SJSA1 (cell line): ENCODE measurements around the gene RSPO4. TPM values are rescaled to one million over a fixed set of nuclear protein-coding genes. Genes with fewer than 3 reads are reported as not detected.
"Not testable (repeated sequence)": the region's sequence is repeated elsewhere in the genome, so short reads cannot be mapped to it uniquely, and the experiment has no call there.

ENCODE experiments used
- DNase-seq, 2 experiments: peaks; one replicate each; pipeline ENCODE4 v3.0.0-alpha.2; 2015 to 2020; ENCODE audit warnings: low spot score in 2 of 2, low read depth in 1 of 2
- H3K27ac ChIP-seq: fragments of 250-450 bp; sonication (Bioruptor Pico); 2 replicates; pipeline ENCODE4 v1.5.1; 2020; ENCODE audit warnings: mild to moderate bottlenecking, moderate library complexity
- H3K27me3 ChIP-seq: fragments of 250-450 bp; sonication (Bioruptor Pico); replicated peaks from 2 replicates; pipeline ENCODE4 v1.5.1; 2020; ENCODE audit warnings: mild to moderate bottlenecking, moderate library complexity
- H3K36me3 ChIP-seq: fragments of 250-450 bp; sonication (Bioruptor Pico); 2 replicates; pipeline ENCODE4 v1.5.1; 2020; ENCODE audit warnings: mild to moderate bottlenecking
- H3K4me1 ChIP-seq: fragments of 250-450 bp; sonication (Bioruptor Pico); replicated peaks from 2 replicates; pipeline ENCODE4 v1.6.1; 2021; ENCODE audit warnings: mild to moderate bottlenecking
- H3K4me3 ChIP-seq: fragments of 250-450 bp; sonication (Bioruptor Pico); 2 replicates; pipeline ENCODE4 v1.5.1; 2020; ENCODE audit warnings: mild to moderate bottlenecking
- H3K9me3 ChIP-seq: fragments of 250-450 bp; sonication (Bioruptor Pico); replicated peaks from 2 replicates; pipeline ENCODE4 v1.5.1; 2020; ENCODE audit warnings: mild to moderate bottlenecking
- total RNA-seq: library from RNA; depleted of rRNA; stranded (reverse); fragments of >200 nt; shearing (Covaris generic); gene quantifications from 2 replicates; pipeline ENCODE4 v1.2.3, GENCODE V29; 2014; rRNA removed

RSPO4 gene
- total RNA-seq = not detected in 2 replicates

DNA sequence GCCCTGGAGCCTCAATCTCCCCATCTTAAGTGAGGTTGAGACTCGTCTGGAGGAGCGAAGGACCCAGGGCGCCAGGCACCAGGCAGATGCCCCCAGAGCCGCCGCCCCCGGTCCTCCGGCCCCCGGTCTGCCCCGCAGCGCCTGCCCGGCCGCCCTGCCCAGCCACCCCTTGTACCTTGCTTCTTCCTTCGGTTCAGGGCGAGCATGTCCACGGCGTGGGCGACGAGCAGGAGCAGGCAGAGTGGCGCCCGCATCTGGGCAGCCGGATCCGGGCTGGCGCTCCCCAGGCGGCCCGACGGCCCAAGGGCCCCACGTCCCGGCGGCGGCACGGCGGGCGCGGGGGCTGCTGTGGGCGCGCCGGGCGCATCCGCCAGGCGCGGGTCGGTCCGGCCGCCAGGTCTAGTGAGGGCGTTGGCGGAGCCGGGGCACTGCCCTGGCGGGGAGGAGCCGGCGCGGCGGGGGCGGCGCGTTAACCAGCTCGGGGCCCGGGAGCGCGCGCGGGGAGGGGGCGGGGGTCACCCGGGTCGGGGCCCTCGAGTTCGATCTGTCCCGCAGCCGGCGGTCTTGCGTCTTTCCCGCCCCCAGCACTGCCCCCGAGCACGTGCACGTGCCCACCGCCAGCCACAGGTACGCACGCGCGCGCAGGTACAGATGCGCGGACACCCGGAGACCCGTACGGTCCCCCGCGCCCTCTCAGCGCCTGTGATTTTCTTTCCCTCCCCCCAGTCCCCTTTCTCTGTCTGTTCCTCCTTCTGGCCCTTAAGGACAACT is at the start of gene RSPO4:
RSPO4 (minus strand) TSS at position 401 of the 771 bp plus-strand sequence; CDS start at position 254, 147 bp downstream.
- DNase-seq = no peak
- H3K36me3 ChIP-seq = no peaks in the 10 kb centered on the region
- no peaks in the 10 kb centered on the region for H3K9me3 ChIP-seq
- peaks cover 29% of the 10 kb centered on the region for H3K27me3 ChIP-seq
- no peak within 1 kb of the TSS for H3K27ac ChIP-seq
- no peaks in the 10 kb centered on the region for H3K4me1 ChIP-seq
- no peak within 1 kb of the TSS for H3K4me3 ChIP-seq

- H3K9me3 ChIP-seq = no peaks in the 10 kb centered on the region
- no peaks in the 10 kb centered on the region for H3K27me3 ChIP-seq
- DNase-seq = no peak
- H3K4me1 ChIP-seq = no peaks in the 10 kb centered on the region
- no peak overlapping the region for H3K27ac ChIP-seq
- H3K4me3 ChIP-seq = no peak overlapping the region
- H3K36me3 ChIP-seq = no peaks in the 10 kb centered on the region
These were observed 48.3 kb upstream of the RSPO4 start for GRCh38 chr20:1050440-1050839.

DNA sequence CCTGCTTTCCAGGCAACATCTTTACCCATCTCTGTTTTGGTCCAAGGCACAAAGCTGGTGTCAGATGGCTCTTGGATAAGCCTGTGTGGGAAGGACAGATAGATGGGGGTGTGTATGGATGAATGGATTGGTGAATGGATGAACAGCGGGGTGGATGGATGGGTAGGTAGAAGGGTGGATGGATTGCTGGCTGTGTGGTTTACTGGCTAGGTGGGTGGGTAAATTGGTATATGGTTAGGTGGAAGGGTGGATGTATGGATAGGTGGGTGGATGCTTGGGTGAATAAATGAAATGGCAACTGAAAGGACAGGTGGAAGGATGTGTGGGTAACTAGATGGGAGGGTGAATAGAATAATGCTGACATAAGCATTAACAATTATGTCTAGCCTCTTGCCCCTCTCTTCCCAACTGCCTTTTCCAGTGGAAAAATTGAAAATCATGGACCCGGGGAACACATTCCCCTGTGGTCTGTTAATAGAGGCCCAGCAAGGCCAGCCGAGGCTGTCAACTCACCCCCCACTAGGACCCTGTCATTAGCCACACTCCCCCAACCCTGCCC is 43.8 kb upstream of the RSPO4 start:
- H3K27ac ChIP-seq = no peak overlapping the region
- no peaks in the 10 kb centered on the region for H3K27me3 ChIP-seq
- DNase-seq = no peak
- no peaks in the 10 kb centered on the region for H3K9me3 ChIP-seq
- H3K36me3 ChIP-seq = no peaks in the 10 kb centered on the region
- no peak overlapping the region for H3K4me3 ChIP-seq
- no peaks in the 10 kb centered on the region for H3K4me1 ChIP-seq

GRCh38 chr20:1041845-1042390 is 39.8 kb upstream of the RSPO4 start:
- H3K4me1 ChIP-seq = no peaks in the 10 kb centered on the region
- H3K36me3 ChIP-seq = no peaks in the 10 kb centered on the region
- H3K27me3 ChIP-seq = no peaks in the 10 kb centered on the region; the same call in 1 of the 2 replicates
- no peaks in the 10 kb centered on the region for H3K9me3 ChIP-seq
- H3K27ac ChIP-seq = no peak overlapping the region
- no peak for DNase-seq
- no peak overlapping the region for H3K4me3 ChIP-seq

- Histone ChIP-seq H3K27me3 (no peaks in the 10 kb centered on the region; the same call in 1 of the 2 replicates), H3K4me3 (no peak overlapping the region), H3K36me3 (no peaks in the 10 kb centered on the region), H3K27ac (no peak overlapping the region), H3K4me1 (no peaks in the 10 kb centered on the region), H3K9me3 (no peaks in the 10 kb centered on the region)
- DNase-seq = no peak
These were observed 36.1 kb upstream of the RSPO4 start for GRCh38 chr20:1038205-1038604.

GRCh38 chr20:1037039-1037438 is 34.9 kb upstream of the RSPO4 start:
- Histone ChIP-seq H3K4me3 (no peak overlapping the region), H3K9me3 (no peaks in the 10 kb centered on the region), H3K27me3 (no peaks in the 10 kb centered on the region; the same call in 1 of the 2 replicates), H3K4me1 (no peaks in the 10 kb centered on the region), H3K27ac (no peak overlapping the region), H3K36me3 (no peaks in the 10 kb centered on the region)
- no peak for DNase-seq

GRCh38 chr20:1035466-1035865 is 33.4 kb upstream of the RSPO4 start:
- Histone ChIP-seq H3K4me3 (no peak overlapping the region), H3K27me3 (peaks cover 3% of the 10 kb centered on the region; the same call in 1 of the 2 replicates), H3K27ac (no peak overlapping the region), H3K9me3 (no peaks in the 10 kb centered on the region), H3K4me1 (no peaks in the 10 kb centered on the region), H3K36me3 (no peaks in the 10 kb centered on the region)
- DNase-seq = no peak

DNA sequence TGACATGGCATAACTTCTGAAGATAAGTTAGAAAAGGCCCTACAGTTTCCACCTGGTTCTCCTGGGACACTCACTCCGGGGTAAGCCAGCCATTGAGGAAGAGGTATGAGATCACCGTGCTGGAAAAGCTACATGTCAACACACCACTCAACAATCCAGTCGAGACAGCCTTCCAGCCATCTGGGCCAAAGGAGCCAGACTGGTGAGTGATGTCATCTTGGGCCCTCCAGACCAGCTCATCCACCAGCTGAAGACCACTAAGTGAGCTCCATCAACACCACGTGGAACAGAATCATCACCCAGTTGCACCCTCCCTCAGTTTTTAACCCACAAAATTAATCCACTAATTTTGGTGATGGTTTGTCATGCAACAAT is 32.3 kb upstream of the RSPO4 start:
- no peak overlapping the region for H3K4me3 ChIP-seq
- no peak for DNase-seq
- no peaks in the 10 kb centered on the region for H3K36me3 ChIP-seq
- H3K27me3 ChIP-seq = peaks cover 3% of the 10 kb centered on the region; the same call in 1 of the 2 replicates
- H3K9me3 ChIP-seq = no peaks in the 10 kb centered on the region
- no peaks in the 10 kb centered on the region for H3K4me1 ChIP-seq
- no peak overlapping the region for H3K27ac ChIP-seq

DNA sequence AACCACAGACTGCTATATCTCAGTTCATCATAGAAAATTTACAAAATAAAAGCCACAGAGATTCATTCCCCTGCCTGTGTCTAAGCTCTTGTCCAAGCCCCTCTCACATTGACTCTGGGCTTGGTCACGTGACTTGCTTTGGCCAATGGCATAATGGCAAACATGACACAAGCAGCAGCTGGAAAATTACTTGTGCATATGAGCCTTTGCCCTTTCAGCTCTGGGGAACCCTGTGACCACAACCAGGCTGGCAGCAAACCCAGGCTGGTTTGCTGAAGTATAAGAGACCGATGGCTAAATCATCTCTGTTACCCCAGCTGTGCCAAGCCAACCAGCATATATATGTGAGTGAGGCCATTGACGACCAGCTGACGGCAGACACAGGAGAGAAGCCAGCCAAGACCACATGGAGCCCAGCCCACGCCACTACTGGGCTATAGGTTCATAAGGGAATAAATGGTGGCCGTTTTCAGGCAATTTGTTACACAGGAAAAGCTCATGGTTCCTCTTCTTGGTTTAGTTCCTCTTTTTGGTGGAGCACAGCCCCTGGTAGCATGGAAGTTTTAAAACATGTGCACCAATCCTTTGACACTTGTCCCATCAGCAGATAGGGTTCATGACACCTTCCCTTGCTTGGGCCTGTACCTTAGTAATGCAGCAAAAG is 31.8 kb upstream of the RSPO4 start:
- H3K36me3 ChIP-seq = no peaks in the 10 kb centered on the region
- peaks cover 3% of the 10 kb centered on the region; the same call in 1 of the 2 replicates for H3K27me3 ChIP-seq
- H3K4me3 ChIP-seq = no peak overlapping the region
- H3K9me3 ChIP-seq = no peaks in the 10 kb centered on the region
- DNase-seq = no peak
- no peak overlapping the region for H3K27ac ChIP-seq
- no peaks in the 10 kb centered on the region for H3K4me1 ChIP-seq

DNA sequence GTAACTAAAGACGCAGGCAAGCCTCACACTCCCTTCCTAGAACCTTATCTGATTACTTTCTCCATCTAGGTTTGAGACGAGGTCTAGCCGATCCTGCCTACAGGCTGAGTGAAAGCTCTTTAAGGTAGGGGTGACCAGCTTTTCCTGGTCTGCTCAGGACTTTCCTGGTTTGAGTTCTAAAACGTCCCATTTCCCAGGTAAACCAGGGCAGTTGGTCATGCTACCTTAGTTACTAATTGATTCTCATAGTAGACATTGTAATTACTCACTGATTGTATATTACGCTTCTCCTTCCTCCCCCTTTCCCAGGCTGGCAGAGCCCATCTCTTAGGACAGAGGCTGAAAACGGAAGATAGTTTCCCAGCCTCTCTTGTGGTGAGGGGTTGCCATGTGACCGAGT is 27.9 kb upstream of the RSPO4 start:
- Histone ChIP-seq H3K27ac (no peak overlapping the region), H3K9me3 (no peaks in the 10 kb centered on the region), H3K27me3 (peaks cover 10% of the 10 kb centered on the region; the same call in 1 of the 2 replicates), H3K4me3 (no peak overlapping the region), H3K4me1 (no peaks in the 10 kb centered on the region), H3K36me3 (no peaks in the 10 kb centered on the region)
- no peak for DNase-seq

DNA sequence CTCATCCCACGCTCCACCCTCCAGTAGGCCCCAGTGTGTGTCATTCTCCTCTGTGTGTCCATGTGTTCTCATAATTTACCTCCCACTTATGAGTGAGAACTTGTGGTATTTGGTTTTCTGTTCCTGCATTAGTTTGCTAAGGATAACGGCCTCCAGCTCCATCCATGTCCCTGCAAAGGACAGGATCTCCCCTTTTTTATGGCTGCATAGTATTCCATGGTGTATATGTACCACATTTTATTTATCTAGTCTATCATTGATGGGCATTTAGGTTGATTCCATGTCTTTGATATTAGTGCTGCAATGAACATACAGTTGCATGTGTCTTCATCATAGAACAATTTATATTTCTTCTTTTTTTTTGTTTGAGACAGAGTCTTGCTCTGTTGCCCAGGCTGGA is 24.1 kb upstream of the RSPO4 start:
- not testable (repeated sequence) for H3K4me1 ChIP-seq, H3K27ac ChIP-seq, H3K9me3 ChIP-seq, H3K4me3 ChIP-seq, DNase-seq, H3K36me3 ChIP-seq
- H3K27me3 ChIP-seq = peaks cover 16% of the 10 kb centered on the region

DNA sequence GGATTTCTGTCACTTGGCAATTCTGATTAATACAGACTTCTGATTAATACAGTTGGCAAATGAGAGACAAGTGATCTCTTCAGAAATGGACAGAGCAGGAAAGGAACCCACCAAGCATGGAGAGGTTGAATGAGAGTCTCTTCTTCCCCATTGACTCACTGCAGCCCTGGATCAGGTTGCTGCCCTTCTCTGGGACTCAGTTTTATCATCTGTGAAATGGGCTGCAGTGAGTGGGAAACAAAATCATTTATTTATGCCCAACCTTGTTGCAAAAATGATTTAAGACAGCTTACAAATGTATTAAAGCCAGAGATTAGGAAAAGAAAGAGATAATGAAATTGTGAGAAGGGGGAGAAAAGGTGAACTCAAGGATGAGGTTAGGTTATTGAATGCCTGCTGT is 20.8 kb upstream of the RSPO4 start:
- Histone ChIP-seq H3K27me3 (peaks cover 15% of the 10 kb centered on the region), H3K27ac (no peak overlapping the region), H3K36me3 (no peaks in the 10 kb centered on the region), H3K4me3 (no peak overlapping the region), H3K9me3 (no peaks in the 10 kb centered on the region), H3K4me1 (no peaks in the 10 kb centered on the region)
- DNase-seq = no peak

GRCh38 chr20:1020614-1021013 is 18.5 kb upstream of the RSPO4 start:
- Histone ChIP-seq H3K4me1 (no peaks in the 10 kb centered on the region), H3K4me3 (no peak overlapping the region), H3K27me3 (peaks cover 8% of the 10 kb centered on the region; the same call in 1 of the 2 replicates), H3K9me3 (no peaks in the 10 kb centered on the region), H3K27ac (no peak overlapping the region), H3K36me3 (no peaks in the 10 kb centered on the region)
- DNase-seq = no peak

DNA sequence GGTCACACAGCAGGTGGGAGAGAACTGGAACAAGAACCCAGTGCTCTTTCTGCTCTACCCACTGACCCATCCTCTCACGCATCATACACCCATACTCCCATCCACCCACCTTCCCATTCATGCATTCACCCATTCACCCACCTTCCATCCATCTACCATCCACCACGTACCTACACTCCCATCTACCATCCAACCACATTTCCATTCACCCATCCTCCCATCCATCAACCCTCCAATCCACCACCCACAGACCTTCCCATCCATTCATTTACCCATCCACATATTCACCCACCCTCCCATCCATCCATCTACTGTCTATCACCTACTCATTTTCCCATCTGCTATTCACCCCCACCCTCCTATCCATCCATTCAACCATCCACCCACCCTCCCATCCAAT is 17.2 kb upstream of the RSPO4 start:
- no peaks in the 10 kb centered on the region for H3K4me1 ChIP-seq
- H3K4me3 ChIP-seq = no peak overlapping the region
- H3K36me3 ChIP-seq = no peaks in the 10 kb centered on the region
- DNase-seq = no peak
- H3K9me3 ChIP-seq = no peaks in the 10 kb centered on the region
- H3K27ac ChIP-seq = no peak overlapping the region
- H3K27me3 ChIP-seq = peaks cover 7% of the 10 kb centered on the region; the same call in 1 of the 2 replicates
